Measurements from ENCODE around the gene MAGI2. TPM values are rescaled to one million over a fixed set of nuclear protein-coding genes. Genes with fewer than 3 reads are reported as not detected.
"Not testable (repeated sequence)": the region's sequence is repeated elsewhere in the genome, so short reads cannot be mapped to it uniquely, and the experiment has no call there.

The MAGI2 gene
- total RNA-seq, 2 experiments from 2014 or later: 0.14 to 0.19 TPM

- Mint-ChIP-seq H3K27me3 (no peaks in the 10 kb centered on the region), H3K36me3 (no peaks in the 10 kb centered on the region), H3K27ac (no peak overlapping the region), H3K4me3 (no peak overlapping the region), H3K9me3 (no peaks in the 10 kb centered on the region), H3K4me1 (no peaks in the 10 kb centered on the region)
- DNase-seq: no peak
- POLR2A ChIA-PET: no interaction called here
- no peak for ATAC-seq (ENCODE audit: low read depth)
These were observed 362.9 kb downstream of the MAGI2 start for GRCh38 chr7:79090543-79090942.

DNA sequence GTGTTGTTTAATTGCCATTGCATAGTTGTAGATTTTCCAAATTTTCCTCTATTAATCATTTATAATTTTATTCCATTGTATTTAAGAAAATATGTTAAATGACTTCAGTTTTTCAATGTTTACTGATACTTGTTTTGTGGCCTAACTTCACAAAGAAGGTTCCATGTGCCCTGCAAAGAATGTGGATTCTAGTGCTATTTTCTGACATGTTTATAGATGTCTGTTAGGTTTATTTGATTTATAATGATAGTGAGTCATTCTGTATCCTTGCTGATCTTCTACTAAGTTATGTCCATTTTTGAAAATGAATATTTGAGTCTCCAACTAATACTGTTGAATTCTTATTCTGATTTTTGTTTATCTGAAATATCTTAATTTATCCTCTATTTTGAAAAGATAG, 369.0 kb downstream of the MAGI2 start:
- no peaks in the 10 kb centered on the region for H3K36me3 Mint-ChIP-seq
- no peaks in the 10 kb centered on the region for H3K4me1 Mint-ChIP-seq
- no peaks in the 10 kb centered on the region for H3K27me3 Mint-ChIP-seq
- no peaks in the 10 kb centered on the region for H3K9me3 Mint-ChIP-seq
- no peak for DNase-seq
- no peak for ATAC-seq (ENCODE audit: low read depth)
- no peak overlapping the region for H3K27ac Mint-ChIP-seq
- H3K4me3 Mint-ChIP-seq: no peak overlapping the region
- POLR2A ChIA-PET: no interaction called here

DNA sequence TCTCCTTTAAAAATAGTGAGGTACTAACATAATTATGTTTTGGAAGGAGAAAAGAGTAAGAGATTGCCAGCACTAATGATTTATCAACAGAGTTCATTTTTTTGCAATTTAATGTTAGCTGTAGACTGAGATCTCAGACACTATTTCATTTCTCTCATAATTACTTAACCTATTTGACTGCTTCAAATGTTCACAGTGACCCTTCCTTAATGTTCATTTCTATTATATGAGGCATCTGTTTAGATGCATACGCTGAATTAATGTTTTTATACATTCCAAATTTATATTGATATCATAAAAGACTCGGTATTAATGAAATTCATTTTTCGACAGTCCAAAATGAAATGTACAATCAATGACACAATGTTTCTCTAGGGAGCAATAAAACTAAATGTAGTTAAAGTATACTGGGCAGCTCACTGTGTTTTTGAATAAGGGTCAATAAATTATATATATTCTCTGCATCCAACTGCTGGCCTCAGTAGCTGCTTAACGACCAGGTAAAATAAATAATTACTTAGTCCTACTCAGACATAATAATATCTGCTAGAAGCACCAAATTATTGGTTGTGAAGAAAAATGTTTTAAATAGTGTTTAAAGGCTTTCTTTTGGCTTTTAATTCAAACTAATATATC, 373.4 kb downstream of the MAGI2 start:
- POLR2A ChIA-PET: no interaction called here
- H3K4me1 Mint-ChIP-seq: no peaks in the 10 kb centered on the region
- ATAC-seq (ENCODE audit: low read depth): no peak
- no peak overlapping the region for H3K27ac Mint-ChIP-seq
- no peak for DNase-seq
- no peaks in the 10 kb centered on the region for H3K9me3 Mint-ChIP-seq
- H3K36me3 Mint-ChIP-seq: no peaks in the 10 kb centered on the region
- no peaks in the 10 kb centered on the region for H3K27me3 Mint-ChIP-seq
- H3K4me3 Mint-ChIP-seq: no peak overlapping the region

- Mint-ChIP-seq H3K27me3 (no peaks in the 10 kb centered on the region), H3K4me3 (no peak overlapping the region), H3K27ac (no peak overlapping the region), H3K36me3 (no peaks in the 10 kb centered on the region), H3K9me3 (no peaks in the 10 kb centered on the region), H3K4me1 (no peaks in the 10 kb centered on the region)
- POLR2A ChIA-PET: no interaction called here
- ATAC-seq (ENCODE audit: low read depth) (no peak), DNase-seq (no peak)
These were observed 375.2 kb downstream of the MAGI2 start for GRCh38 chr7:79078273-79078672.

- H3K36me3 Mint-ChIP-seq; ATAC-seq (ENCODE audit: low read depth); DNase-seq; H3K4me3 Mint-ChIP-seq; H3K27me3 Mint-ChIP-seq; H3K27ac Mint-ChIP-seq; H3K9me3 Mint-ChIP-seq; POLR2A ChIA-PET; H3K4me1 Mint-ChIP-seq: not testable (repeated sequence)
These were observed 382.3 kb downstream of the MAGI2 start for GRCh38 chr7:79071187-79071586.

DNA sequence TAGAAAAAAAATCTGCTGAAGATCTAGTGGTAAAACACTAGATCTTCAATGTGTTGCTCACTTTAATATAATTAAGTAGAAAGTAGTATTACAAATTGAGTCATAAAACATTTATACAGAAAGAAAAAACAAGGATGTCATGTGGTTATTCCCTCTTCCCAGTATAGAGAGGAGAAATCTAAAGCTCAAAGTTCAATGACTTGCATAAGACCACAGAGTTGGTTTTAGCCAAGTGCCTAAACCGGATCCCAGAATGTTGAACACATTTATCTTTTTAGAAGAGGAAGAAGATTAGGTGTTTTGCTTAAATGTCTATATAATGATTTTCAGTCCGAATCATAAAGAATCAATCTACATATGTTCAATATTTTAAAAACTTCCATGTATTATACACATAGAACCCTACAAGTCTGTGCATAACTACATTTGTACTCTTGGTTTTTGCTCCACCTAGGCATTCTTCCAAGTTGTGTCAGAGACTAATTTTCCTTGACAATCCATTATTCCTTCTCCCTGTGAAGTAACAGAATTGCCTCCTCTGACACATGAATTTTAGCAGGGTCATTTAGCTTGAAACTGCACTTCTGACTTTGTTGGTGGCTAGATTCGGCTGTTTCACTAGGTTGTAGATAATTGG, 389.2 kb downstream of the MAGI2 start:
- Mint-ChIP-seq H3K36me3 (no peaks in the 10 kb centered on the region), H3K27ac (no peak overlapping the region), H3K27me3 (no peaks in the 10 kb centered on the region), H3K9me3 (peaks cover 4% of the 10 kb centered on the region), H3K4me1 (no peaks in the 10 kb centered on the region), H3K4me3 (no peak overlapping the region)
- POLR2A ChIA-PET: no interaction called here
- DNase-seq: no peak
- ATAC-seq (ENCODE audit: low read depth): no peak

GRCh38 chr7:79063019-79063698, 390.3 kb downstream of the MAGI2 start:
- Mint-ChIP-seq H3K27ac (no peak overlapping the region), H3K4me3 (no peak overlapping the region), H3K36me3 (no peaks in the 10 kb centered on the region), H3K27me3 (no peaks in the 10 kb centered on the region), H3K4me1 (no peaks in the 10 kb centered on the region), H3K9me3 (peaks cover 4% of the 10 kb centered on the region)
- ATAC-seq (ENCODE audit: low read depth) (no peak), DNase-seq (no peak)
- POLR2A ChIA-PET: no interaction called here

DNA sequence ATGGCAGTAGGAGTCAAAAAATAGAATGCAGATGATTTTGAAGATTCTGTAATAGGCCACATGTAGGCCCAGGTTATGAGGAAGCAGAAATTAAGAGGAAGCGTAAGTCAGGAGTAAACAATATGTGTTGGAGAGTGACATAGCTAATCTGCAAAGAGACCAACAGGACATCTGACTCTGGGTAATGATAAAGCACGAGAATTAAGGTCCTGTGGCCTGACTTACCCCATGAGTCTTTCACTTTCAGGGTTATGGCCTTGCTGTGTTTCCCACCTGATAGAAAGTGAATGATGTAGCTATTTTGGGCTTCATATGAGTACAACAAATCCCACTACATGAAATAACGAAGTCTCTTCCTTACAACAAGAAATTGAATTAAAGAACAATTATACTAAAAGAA, 393.0 kb downstream of the MAGI2 start:
- H3K36me3 Mint-ChIP-seq: no peaks in the 10 kb centered on the region
- POLR2A ChIA-PET: no interaction called here
- ATAC-seq (ENCODE audit: low read depth) (no peak), DNase-seq (no peak)
- no peak overlapping the region for H3K27ac Mint-ChIP-seq
- H3K4me1 Mint-ChIP-seq: no peaks in the 10 kb centered on the region
- H3K4me3 Mint-ChIP-seq: no peak overlapping the region
- no peaks in the 10 kb centered on the region for H3K27me3 Mint-ChIP-seq
- H3K9me3 Mint-ChIP-seq: peaks cover 2% of the 10 kb centered on the region

- Mint-ChIP-seq H3K27ac (no peak overlapping the region), H3K4me3 (no peak overlapping the region), H3K4me1 (no peaks in the 10 kb centered on the region), H3K36me3 (no peaks in the 10 kb centered on the region), H3K9me3 (peaks cover 5% of the 10 kb centered on the region), H3K27me3 (no peaks in the 10 kb centered on the region)
- POLR2A ChIA-PET: no interaction called here
- DNase-seq (no peak), ATAC-seq (ENCODE audit: low read depth) (no peak)
These were observed 397.6 kb downstream of the MAGI2 start for GRCh38 chr7:79055722-79056415.

DNA sequence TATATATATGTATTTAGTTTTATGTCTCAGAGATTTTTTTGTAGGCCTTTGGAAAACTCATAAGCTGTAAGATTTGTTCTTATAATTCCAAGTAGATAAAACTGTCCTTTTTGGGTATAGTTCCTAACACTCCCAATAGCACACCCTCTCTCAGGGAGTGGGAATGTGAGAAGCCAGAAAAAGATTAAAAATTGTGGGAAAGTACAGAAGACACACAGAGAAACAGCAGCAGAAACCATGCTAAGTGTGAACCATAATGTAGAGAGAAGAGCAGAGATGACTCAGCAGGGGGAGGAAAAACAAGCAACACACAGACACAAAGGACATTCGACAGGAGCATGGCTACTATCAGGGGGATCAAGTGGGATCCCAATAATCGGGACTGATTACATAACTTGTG, 401.6 kb downstream of the MAGI2 start:
- Mint-ChIP-seq H3K4me1 (no peaks in the 10 kb centered on the region), H3K9me3 (peaks cover 5% of the 10 kb centered on the region), H3K27ac (no peak overlapping the region), H3K36me3 (no peaks in the 10 kb centered on the region), H3K27me3 (no peaks in the 10 kb centered on the region), H3K4me3 (no peak overlapping the region)
- ATAC-seq (ENCODE audit: low read depth) (no peak), DNase-seq (no peak)
- POLR2A ChIA-PET: no interaction called here

GRCh38 chr7:79050603-79051002, 402.9 kb downstream of the MAGI2 start:
- DNase-seq: no peak
- no peak overlapping the region for H3K4me3 Mint-ChIP-seq
- POLR2A ChIA-PET: no interaction called here
- no peaks in the 10 kb centered on the region for H3K27me3 Mint-ChIP-seq
- no peaks in the 10 kb centered on the region for H3K4me1 Mint-ChIP-seq
- ATAC-seq (ENCODE audit: low read depth): no peak
- H3K27ac Mint-ChIP-seq: no peak overlapping the region
- H3K9me3 Mint-ChIP-seq: peaks cover 5% of the 10 kb centered on the region
- H3K36me3 Mint-ChIP-seq: no peaks in the 10 kb centered on the region

GRCh38 chr7:79046061-79046460, 407.4 kb downstream of the MAGI2 start:
- Mint-ChIP-seq H3K4me1 (no peaks in the 10 kb centered on the region), H3K27me3 (no peaks in the 10 kb centered on the region), H3K36me3 (no peaks in the 10 kb centered on the region), H3K4me3 (no peak overlapping the region), H3K9me3 (no peaks in the 10 kb centered on the region), H3K27ac (no peak overlapping the region)
- ATAC-seq (ENCODE audit: low read depth) (no peak), DNase-seq (no peak)
- POLR2A ChIA-PET: no interaction called here

GRCh38 chr7:79037001-79037400, 416.5 kb downstream of the MAGI2 start:
- DNase-seq: no peak
- Mint-ChIP-seq H3K4me3 (no peak overlapping the region), H3K9me3 (no peaks in the 10 kb centered on the region), H3K27ac (no peak overlapping the region), H3K27me3 (no peaks in the 10 kb centered on the region), H3K4me1 (no peaks in the 10 kb centered on the region), H3K36me3 (no peaks in the 10 kb centered on the region)
- POLR2A ChIA-PET: no interaction called here
- no peak for ATAC-seq (ENCODE audit: low read depth)

DNA sequence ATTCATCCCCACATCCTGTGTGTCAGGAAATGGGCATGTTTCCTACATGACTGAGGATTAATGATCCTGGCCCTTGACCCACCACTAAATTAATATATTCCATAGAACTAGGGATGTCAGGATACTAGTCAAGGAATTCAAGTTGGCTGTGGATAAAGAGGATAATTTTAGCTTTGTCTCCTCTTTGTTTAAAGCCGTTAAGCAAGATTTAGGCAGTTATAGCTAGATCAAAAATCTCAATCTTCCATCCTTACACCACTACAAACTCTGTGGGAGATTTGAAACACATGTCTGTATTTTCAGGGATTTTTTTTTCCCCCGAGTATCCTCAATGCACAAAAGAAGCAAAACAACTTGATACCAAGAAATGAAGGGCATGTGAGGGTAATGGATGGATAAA, 417.1 kb downstream of the MAGI2 start:
- Mint-ChIP-seq H3K27ac (no peak overlapping the region), H3K27me3 (no peaks in the 10 kb centered on the region), H3K4me1 (no peaks in the 10 kb centered on the region), H3K36me3 (no peaks in the 10 kb centered on the region), H3K4me3 (no peak overlapping the region), H3K9me3 (no peaks in the 10 kb centered on the region)
- ATAC-seq (ENCODE audit: low read depth) (no peak), DNase-seq (no peak)
- POLR2A ChIA-PET: no interaction called here

Data from activated naive CD8-positive, alpha-beta T cell treated with anti-CD3 and anti-CD28 coated beads, Interleukin-2, amount 10 ng/mL, durations not matched to agents 7 days and 5 days (primary cell).